Stimulated activated CD8-positive, alpha-beta memory T cell treated with anti-CD3 and anti-CD28 coated beads, Interleukin-7, amount 100 ng/mL, for 4 hours (primary cell): ENCODE measurements around the gene RASGEF1C.
"Not testable (repeated sequence)": the region's sequence is repeated elsewhere in the genome, so short reads cannot be mapped to it uniquely, and the experiment has no call there.

ENCODE experiments used
- DNase-seq, 2 donors: peaks; one replicate each; pipeline ENCODE4 v3.0.0-alpha.2; 2020; ENCODE audit warnings: low read depth in 2 of 2

Gene RASGEF1C

DNA sequence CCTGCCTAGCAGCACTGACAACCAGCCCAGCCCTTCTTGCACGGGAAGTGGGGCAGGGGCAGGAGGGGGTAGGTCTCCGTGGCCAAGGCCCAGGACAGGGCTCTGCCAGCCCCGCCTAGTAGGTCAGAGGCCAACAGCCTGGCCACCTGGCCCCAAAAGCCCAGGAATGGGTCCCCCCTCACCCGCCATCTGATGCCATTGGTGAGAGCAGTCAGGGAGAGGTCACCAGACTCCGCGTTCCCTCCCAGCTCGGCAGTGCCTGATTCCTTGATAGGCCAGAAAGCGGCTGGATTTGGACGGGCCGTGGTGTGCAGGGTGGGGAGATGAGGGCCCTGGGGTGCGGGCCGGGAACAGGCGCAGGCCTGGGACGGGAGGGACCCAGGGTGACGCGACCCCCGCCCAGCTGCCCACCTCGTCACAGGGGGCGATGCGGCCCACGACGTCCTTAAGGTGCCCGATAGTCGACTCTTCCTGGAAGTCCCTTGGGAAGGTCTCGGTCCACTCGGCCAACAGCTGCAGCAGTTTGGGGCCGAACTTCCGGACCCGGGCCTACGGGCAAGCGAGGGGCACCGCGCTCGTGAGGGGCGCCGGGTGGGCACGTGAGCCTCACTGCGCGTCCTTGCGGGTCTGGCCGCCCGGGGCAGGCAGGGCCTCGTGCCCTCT is 72.9 kb downstream of the RASGEF1C start:
- no peak for DNase-seq

DNA sequence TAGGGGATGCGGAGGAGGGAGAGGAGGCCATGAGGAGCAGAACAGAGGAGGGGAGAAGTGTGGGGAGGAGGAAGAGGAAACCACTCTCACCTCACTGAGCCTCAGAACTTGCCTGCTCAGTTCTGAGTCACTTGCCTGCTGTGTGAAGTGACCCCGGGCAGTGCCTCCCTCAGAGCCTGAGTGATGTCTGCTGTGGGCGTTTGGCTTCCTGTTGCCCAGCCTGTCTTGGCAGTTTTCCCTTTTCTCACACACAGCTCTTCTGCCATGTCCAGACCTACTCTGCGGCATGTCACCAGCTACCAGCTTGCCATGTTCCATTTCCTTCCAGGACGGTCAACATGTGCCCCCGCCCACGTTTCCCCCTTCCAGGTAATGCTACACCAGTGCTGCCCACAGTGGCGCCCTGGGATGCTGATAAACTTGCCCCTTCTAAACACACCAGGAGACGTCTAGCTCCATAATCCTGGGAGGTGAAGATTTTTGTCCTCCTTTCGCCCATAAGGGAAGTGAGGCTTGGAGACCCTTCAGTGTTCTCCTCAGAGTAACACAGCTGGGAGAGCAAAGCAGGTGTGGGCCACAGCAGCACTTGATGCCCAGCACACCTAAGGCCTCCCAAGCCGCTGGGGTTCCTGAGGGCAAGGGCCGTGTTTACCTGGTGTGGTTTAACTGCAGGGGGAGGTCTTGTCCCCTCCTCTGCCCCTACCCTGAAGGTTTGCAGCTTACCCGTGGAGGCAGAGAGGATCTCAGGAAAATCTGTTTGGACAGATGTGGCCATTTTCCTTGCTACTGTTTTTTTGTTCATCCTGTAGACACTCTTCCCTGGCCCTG is 73.7 kb downstream of the RASGEF1C start:
- peak in 1 of 2 donors; percentile 20 for DNase-seq

DNA sequence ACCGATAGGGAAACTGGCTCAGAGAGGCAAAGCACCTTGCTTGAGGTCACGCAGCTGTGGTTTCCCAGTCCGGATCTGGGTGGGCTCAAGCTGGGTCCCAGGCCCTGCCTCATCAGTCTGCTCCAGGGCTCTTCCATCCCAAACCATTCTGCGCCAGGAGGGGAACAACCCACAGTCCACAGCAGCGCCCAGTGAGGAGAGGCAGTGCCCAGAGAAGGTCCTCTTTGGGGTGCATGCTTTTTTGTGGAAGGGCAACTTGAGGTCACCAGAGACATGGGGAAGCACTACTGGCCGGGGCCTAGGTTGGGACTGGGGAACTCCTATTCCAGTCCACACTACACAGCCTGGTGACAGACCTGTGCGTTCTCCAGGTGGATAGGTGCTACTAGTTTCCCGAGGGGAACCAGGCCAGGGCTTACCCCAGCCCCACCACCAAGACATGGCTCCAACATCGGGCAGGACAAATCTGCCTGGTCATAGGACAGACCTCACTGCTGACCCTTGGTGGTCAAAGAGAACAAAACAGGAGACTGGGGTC is 75.0 kb downstream of the RASGEF1C start:
- no peak for DNase-seq

DNA sequence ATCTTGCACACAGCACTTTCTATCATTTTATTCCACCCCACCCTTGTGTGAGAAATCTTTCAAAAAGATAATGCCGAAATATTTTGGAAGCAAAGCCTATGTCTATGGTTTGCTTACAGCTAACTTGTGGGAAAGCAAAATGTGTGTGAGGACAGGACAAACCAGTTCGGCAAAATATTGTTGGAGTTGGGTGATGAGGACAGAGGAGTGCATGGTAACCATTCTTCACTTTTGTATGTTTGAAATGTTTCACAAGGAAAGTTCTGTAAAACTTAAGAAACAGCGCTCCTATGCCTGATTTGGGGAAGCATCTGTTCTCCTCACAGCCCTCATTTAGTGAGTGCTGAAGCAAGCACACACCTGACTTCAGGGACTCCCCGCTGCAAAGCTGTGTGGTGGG is 75.5 kb downstream of the RASGEF1C start:
- DNase-seq: no peak

DNA sequence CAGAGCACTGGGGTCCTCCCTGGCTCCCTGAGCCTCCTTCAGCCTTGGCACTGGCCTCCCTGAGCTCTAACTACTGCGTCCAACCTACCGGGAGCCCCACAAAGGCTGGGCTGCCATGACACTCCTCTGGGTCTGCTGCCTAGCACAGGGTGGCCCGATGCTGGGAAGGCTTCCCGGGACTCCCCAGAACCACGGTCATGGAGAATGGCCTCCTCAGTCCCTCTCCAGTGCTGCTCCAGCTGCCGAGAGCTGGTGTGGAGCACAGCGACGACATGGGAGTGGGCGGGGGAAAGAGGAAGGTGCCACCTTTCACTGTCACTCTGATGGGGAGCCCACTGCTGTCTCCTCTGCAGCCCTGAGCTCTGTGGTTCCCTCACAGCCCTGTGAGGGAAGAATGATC is 76.0 kb downstream of the RASGEF1C start:
- no peak for DNase-seq

DNA sequence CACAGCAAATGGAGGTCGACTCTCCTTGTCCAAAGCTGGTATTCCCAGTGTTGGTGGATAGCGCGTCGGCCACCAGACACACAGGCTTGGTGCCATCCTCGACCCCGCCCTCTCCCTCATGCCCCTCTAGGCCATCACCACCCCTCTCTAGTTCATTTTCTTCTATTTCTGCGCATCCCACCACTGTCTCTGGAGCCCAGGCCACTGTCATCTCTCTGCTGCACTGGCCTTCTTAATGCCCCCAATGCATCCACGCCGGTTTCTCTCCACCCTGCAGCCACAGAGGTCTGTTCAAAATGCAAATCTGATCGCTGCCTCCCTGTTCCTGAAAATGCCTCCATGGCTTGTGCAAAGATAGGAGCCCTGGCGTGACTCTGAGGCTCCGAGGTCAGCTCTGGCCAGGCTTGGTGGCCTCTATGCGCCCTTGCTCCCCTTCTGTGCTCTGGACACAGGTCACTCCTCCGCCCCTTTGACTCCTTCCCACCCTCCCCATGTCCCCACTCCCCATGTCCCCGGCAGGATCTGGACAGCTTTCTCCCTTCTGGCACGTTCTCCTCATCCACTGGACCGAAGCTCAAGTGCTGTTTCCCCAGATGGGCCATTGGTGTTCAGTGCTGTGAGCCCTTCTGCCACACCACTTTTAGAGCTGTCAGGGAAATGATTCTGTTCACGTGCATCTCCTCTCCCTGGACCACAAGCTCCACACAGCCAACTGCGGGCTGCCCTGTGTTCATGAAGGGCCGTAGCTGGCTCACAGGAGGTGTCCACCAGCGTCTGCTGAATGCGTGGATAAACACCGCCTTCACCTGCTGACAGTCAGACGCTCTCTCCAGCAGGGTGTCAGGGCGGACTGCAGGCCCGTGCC is 77.9 kb downstream of the RASGEF1C start:
- DNase-seq: no peak

DNA sequence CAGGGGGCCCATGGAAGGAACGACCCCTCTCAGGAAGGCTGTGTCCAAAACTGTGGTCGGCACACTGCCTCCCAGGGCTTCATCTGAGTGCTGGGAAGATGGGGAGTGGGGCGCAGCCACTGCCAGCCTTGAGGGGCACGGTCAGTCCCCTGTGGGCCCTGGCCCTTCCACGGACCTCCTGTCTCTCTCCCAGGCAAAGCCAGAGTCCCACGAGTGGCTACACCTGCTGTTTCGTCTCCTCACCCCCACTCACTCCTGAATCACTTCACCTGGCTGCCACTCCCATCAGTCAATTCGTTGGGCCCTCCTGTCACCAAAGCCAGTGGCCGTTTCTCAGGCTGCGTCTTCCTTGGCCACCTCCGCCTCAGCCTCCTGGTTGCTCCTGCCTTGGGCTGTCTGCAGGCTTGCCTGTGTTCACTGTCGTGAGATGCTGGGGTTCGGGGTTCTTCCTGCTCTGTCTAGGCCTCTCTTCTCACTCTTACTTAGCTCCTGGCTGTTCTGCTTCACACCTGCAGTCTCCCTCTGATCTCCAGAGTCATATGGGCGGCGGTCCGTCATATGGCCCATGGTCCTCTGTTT is 78.6 kb downstream of the RASGEF1C start:
- DNase-seq: no peak

DNA sequence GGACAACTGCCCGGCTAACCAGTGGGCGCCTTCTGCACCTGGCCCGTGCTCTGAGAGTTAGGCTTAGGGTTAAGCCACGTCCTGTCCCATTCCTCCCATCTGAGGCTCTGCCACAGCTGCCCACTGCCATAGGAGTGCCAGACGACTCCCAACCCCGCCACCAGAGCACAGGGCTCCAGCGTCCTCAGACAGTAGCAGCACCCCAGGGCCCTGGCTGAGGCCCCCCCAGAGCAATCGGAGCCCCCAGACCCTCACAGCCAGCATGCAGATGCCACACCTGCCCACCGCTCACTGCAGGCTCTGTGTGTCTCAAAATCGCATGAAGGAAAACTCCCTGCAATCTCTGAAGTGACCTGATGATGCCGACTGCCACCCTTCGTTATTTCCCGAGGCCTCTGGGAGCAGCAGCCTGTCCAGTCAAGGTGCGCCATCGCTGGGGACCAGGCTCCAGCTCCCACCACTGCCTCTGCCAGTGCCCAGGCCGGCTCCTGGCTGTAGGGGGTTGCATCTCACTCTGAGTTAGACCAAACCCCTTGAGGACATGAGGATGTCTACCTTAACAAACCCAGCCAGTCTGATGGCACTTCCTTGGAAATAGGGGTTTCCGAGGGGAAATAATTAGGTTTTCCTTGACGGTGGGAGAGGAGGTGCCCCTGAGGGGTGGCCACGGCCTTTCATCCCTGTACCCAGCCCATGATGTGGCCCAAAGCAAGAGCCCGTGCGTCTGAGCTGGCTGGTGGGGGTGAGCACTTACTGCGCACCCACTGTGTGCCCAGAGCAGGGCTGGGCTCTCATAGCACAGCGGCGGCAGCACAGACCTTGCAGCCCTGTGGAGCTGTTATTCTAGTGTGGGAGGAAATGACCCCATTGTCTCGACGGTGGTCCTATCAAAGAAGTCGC is 79.5 kb downstream of the RASGEF1C start:
- no peak for DNase-seq

DNA sequence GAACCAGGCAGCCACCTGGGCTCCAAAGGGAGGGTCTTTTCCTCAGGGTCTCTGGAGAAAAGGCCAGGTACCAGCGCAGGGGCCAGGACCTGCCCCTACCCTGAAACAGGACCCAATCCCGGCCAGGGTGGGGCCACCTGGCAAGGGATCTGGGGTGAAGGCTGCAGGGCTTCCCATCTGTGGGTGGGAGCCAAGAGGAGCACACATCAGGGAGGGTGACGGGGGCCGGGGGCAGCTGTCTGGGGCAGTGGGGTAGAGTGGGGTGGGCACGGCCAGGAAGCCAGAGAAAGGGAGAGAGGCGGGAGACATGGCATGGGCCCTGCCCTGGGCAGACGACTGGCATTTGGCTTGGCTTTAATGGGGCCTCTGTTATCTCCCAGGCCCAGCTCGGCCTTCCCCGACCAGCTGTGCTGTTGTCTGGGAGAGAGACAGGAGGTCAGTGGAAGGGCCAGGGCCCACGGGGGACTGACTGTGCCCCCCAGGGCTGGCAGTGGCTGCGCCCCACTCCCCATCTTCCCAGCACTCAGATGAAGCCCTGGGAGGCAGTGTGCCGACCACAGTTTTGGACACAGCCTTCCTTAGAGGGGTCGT is 80.2 kb downstream of the RASGEF1C start:
- no peak for DNase-seq

DNA sequence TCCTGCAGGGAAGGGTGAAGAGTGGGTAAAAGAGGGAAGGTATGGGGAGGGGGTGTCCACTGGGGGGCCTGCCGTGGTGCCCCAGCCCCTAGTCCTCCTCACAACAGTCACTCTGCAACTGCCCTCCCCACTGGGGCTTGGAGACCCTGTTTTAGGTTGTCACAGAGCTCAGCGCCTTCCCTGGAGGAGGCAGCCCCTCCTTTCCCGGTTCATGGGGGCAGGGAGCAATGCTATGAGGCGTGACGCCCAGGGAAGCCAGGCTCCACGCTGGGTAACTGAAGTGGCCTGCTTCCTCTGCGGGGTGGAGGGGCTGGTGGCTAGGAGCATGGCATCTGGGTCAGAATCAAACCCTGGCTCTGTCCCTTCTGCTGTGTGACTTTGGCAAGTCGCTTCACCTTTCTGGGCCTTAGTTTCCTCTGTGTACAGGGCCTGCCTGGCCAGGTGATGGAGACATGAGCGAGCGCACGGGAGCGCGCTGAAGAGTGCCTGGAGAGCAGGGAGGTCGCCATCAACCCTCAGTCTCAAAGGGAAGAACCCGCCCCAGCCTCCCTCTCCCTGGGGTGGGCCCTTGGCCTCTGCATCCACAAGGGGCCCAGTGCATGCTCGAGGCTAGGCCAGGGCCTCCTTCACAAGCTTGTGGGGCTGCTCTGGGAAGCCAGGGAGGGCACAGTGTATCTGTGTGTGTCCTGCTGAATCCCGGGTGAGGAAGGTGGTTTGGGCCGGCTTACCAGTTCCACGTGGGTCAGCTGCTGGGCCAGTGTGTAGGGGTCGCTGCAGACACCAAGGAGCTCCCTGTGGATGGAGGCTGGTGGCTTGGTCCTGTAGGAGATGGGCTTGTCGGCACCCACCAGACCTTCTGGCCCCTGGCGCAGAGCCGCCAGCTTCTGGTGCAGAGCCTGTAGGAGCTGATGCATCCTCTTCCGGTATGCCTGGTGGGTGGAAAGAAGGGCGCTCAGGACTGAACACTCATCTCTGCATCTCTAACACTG is 81.0 kb downstream of the RASGEF1C start:
- DNase-seq: no peak

DNA sequence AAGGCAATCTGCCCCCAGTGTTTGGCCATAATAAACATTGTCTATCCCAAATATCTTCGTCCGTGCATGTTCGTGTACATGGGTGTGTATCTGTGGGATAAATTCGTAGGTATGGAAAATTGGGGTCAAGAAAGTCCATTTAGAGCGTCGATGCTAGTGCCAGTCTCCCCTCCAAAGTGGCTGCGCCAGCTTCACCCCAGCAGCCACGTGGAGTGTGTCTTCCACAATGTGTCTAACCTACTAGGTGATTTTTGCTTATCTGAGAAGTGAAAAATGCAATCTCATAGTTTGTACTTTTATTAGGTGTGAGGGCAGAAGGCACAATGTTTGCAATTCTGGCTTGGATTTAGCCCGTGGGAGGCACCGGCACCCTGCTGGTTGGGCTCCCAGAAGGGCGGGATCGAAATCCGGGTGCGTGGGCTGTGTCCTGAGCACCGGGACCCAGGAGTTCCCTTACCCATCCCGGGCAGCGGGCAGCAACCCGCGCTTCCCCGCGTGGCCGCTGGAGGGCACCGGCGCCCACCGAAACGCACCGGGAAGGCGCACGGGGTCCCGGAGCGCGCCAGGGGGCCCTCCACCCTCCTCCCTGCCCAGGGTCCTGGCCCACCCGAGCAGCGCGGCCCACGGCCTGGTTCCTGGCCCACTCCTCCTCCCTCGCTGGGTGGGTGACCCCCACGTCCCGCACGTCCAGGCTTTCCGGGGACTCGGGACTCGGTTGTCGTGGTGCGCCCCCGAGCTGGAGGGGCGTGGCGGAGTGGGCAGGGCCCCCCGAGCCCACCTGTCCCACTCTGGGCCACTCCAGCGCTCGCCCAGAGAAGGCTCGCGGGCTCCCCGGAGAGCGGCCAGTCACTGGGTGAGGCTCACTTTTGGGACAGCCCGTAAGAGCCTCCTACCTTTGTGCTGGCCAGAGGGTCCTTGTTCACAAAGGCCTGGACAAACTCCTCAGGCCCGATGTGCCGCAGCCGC is 82.0 kb downstream of the RASGEF1C start:
- DNase-seq: no peak

DNA sequence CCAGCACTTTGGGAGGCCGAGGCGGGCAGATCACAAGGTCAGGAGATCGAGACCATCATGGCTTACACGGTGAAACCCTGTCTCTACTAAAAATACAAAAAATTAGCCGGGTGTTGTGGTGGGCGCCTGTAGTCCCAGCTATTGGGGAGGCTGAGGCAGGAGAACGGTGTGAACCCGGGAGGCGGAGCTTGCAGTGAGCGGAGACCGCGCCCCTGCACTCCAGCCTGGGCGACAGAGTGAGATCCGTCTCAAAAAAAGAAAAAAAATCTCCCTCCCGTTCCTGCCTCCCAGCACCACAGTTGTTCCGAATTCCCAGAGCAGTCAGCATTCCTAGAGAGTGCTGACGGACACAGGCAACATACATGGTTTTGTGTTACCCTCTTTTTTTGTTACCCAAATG is 82.9 kb downstream of the RASGEF1C start:
- not testable (repeated sequence) for DNase-seq

DNA sequence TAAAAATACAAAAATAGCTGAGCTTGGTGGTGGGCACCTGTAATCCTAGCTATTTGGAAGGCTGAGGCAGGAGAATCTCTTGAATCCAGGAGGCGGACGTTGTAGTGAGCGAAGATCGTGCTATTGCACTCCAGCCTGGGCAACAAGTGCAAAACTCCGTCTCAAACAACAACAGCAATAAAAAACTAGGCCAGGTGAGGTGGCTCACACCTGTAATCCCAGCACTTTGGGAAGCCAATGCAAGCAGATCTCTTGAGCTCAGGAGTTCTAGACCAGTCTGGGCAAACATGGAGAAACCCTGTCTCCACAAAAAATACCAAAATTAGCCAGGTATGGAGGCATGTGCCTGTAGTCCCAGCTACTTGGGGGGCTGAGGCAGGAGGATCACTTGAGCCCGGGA is 84.3 kb downstream of the RASGEF1C start:
- DNase-seq: not testable (repeated sequence)

DNA sequence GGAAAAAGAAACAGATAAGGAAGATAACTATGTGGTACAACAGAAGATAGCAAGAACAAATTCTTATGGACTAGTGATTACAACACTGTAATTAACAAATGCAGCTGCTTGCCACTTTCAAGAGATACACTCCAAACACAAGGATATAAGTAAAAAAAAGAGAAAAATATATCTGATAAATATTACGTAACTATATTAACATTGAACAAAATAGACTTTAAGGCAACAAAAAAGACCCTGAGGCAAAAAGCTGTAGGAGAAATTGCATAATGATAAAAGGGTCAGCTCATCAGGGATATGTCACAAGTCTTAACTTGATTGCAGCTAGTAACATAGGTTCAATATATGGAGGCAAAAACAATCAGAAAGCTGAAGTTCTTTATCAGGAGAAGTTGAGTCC is 86.1 kb downstream of the RASGEF1C start:
- no peak for DNase-seq

DNA sequence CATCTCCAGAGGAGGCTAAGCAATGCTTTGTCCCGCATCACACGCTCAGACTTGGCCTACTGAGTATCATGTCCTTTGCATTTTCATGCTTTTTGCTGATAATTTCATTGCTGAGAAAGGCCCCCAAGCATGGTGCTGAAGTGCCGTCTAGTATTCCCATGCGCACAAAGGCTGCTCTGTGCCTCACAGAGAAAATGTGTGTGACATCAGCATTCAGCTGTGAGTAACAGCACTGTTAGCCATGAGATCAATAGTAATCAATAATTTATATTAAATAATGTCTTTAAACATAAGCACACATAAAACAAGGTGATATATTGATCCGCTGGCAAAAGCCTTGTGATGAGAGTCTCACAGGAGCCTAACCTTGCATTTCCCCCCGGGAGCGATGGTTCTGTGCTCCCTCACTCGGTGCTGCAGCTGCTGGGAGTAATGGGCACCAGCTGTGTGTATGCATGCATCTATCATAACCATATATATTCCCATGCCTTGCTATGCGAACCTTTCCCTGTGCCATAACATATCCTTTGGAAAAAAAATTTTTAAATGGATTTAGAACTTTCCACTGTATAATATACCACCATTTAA is 87.1 kb downstream of the RASGEF1C start:
- DNase-seq: no peak

DNA sequence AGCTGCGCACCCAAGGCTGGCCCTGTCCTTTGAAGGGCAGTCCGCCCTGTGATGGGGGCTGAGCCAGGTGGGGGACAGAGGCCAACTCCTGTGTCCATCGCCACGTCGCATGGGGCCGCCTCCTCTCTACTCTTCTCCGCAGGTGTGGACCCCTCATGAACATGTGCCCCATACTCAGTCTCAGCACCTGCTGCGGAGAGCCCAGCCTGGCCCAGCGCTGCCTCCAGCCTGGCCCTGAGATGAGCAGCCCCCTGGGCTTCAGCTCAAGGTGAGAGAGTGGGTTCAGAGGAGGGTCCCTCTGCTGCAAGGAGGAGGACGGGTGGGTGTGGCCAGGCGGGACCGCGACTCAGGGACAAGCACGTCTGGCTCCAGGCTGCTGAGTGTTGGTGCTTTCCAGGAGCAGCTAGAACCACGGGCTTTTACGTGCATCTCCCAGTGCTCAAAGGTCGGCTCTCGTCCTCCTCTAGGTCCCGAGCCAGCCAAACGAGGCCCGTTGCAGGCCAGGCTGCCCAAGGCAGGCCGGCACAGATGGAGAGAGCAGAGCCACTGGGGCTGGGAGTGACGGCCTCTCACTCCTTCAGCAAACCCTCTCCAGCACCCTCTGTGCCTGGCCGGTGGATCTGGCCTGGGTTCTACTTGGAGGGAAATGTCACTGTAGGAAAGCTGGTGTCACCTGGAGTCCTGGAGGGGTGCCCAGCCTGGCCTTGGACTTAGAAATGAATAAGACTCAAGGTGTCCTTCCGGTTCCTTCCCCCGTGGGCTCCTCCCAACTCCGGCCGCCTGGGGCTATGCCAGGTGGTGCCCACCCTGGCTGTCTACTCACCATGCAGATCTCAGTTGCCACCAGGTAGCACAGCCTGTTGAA is 88.5 kb downstream of the RASGEF1C start:
- DNase-seq: no peak

DNA sequence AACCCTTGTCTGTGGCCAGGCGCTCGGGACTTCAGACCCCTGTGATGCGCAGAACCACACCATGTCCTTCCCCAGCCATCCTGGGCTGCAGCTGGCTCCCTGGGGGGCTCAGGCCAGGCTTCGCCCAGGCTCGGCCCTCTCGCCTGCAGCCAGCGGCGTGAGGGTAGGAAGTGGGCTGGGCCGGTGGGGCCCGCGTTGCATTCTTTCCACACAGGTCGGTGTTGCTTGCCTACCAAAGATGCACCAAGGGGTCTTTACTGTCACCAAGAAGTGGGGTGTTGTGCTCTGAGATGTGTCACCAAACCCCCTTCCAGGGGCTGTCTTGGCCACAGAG is 89.1 kb downstream of the RASGEF1C start:
- no peak for DNase-seq
